Measurements from ENCODE around the gene GTPBP1.

Gene GTPBP1

GRCh38 chr22:38705235-38706100, at the start of gene GTPBP1:
GTPBP1 (plus strand) TSS chr22:38705944; CDS start chr22:38705956, 12 bp downstream.
- in situ Hi-C loops (cut with HindIII; ENCODE audit: low sequenced_read_pairs), result no loop called here

- in situ Hi-C loops (cut with HindIII; ENCODE audit: low sequenced_read_pairs), result no loop called here
Observed at GRCh38 chr22:38656256-38657044, 49.3 kb upstream of the GTPBP1 start, which contains the start of the genes CBY1 and FAM227A. CBY1 (plus strand) TSS chr22:38656638; CDS start chr22:38668055, 11,417 bp downstream. FAM227A (minus strand) TSS chr22:38656392; CDS start chr22:38650168, 6,224 bp downstream.

GRCh38 chr22:38657045-38657909, 48.5 kb upstream of the GTPBP1 start:
- in situ Hi-C loops (cut with HindIII; ENCODE audit: low sequenced_read_pairs), result no loop called here

GRCh38 chr22:38674888-38675287, 30.9 kb upstream of the GTPBP1 start:
- in situ Hi-C loops (cut with HindIII; ENCODE audit: low sequenced_read_pairs), result no loop called here

GRCh38 chr22:38675833-38676232, 29.9 kb upstream of the GTPBP1 start:
- in situ Hi-C loops (cut with HindIII; ENCODE audit: low sequenced_read_pairs), result no loop called here

GRCh38 chr22:38681582-38682335, 24.0 kb upstream of the GTPBP1 start, which contains the start of gene TOMM22:
TOMM22 (plus strand) TSS chr22:38681957; CDS start chr22:38681979, 22 bp downstream.
- in situ Hi-C loops (cut with HindIII; ENCODE audit: low sequenced_read_pairs), result no loop called here

- in situ Hi-C loops (cut with HindIII; ENCODE audit: low sequenced_read_pairs), result loop anchor here (5.0 kb wide), 1 partner anchor 38 kb away; no protein-coding TSS in a partner anchor
Observed at GRCh38 chr22:38684895-38685294, 20.8 kb upstream of the GTPBP1 start.

GRCh38 chr22:38685761-38686160, 20.0 kb upstream of the GTPBP1 start:
- in situ Hi-C loops (cut with HindIII; ENCODE audit: low sequenced_read_pairs), result loop anchor here (5.0 kb wide), 1 partner anchor 38 kb away; no protein-coding TSS in a partner anchor

- in situ Hi-C loops (cut with HindIII; ENCODE audit: low sequenced_read_pairs), result loop anchor here (5.0 kb wide), 1 partner anchor 42 kb away; no protein-coding TSS in a partner anchor
Observed at GRCh38 chr22:38689651-38690050, 16.1 kb upstream of the GTPBP1 start.

GRCh38 chr22:38694049-38694448, 11.7 kb upstream of the GTPBP1 start:
- in situ Hi-C loops (cut with HindIII; ENCODE audit: low sequenced_read_pairs), result no loop called here

GRCh38 chr22:38694940-38695339, 10.8 kb upstream of the GTPBP1 start:
- in situ Hi-C loops (cut with HindIII; ENCODE audit: low sequenced_read_pairs), result no loop called here

GRCh38 chr22:38696606-38697424, 8.9 kb upstream of the GTPBP1 start:
- in situ Hi-C loops (cut with HindIII; ENCODE audit: low sequenced_read_pairs), result no loop called here

- in situ Hi-C loops (cut with HindIII; ENCODE audit: low sequenced_read_pairs), result no loop called here
Observed at GRCh38 chr22:38697425-38698089, 8.2 kb upstream of the GTPBP1 start.

GRCh38 chr22:38698407-38699094, 7.2 kb upstream of the GTPBP1 start:
- in situ Hi-C loops (cut with HindIII; ENCODE audit: low sequenced_read_pairs), result no loop called here

- in situ Hi-C loops (cut with HindIII; ENCODE audit: low sequenced_read_pairs), result no loop called here
Observed at GRCh38 chr22:38699143-38699542, 6.6 kb upstream of the GTPBP1 start.

GRCh38 chr22:38699784-38700183, 6.0 kb upstream of the GTPBP1 start:
- in situ Hi-C loops (cut with HindIII; ENCODE audit: low sequenced_read_pairs), result no loop called here

GRCh38 chr22:38700270-38700788, 5.4 kb upstream of the GTPBP1 start:
- in situ Hi-C loops (cut with HindIII; ENCODE audit: low sequenced_read_pairs), result no loop called here
